Tibial artery (tissue), 4 donors: ENCODE measurements around the gene NPDC1.

Experiments used
- DNase-seq, 2 donors: peaks; one replicate each; pipeline ENCODE4 v3.0.0-alpha.2; 2019
- H3K27ac ChIP-seq, 2 donors: fragments of 200-600 bp; sonication (generic) in 1 of 2; 1 replicate in 1 of 2; 2 replicates in 1 of 2; pipeline ENCODE4 v1.5.1; 2018 to 2019; ENCODE audit warnings: mild to moderate bottlenecking in 1 of 2
- H3K27me3 ChIP-seq, 2 donors: fragments of 200-600 bp; sonication (generic) in 1 of 2; one replicate each; pipeline versions ENCODE4 v1.5.1 to v1.6.0; 2016 to 2019
- H3K36me3 ChIP-seq, 3 donors: fragments of 200-600 bp; sonication (generic) in 2 of 3; one replicate each; pipeline ENCODE4 v1.5.1; 2016 to 2019; ENCODE audit warnings: mild to moderate bottlenecking in 2 of 3
- H3K4me1 ChIP-seq, 4 donors: fragments of 200-600 bp; sonication (generic) in 2 of 4; 1 replicate in 3 of 4; 2 replicates in 1 of 4; pipeline ENCODE4 v1.5.1; 2016 to 2019
- H3K4me3 ChIP-seq, 2 donors: fragments of 200-600 bp; sonication (generic) in 1 of 2; 1 replicate in 1 of 2; 2 replicates in 1 of 2; pipeline ENCODE4 v1.5.1; 2018 to 2019; ENCODE audit warnings: mild to moderate bottlenecking in 2 of 2
- H3K9me3 ChIP-seq, 3 donors: fragments of 200-600 bp; sonication (generic) in 1 of 3; one replicate each; pipeline ENCODE4 v1.5.1; 2016 to 2019
- intact Hi-C: fragments of 100-400 bp; cut with DNase I; formaldehyde crosslinking; loops from one replicate; pipeline ENCODE4 v1.15.0; 2023; ENCODE audit warnings: low total_unique reads
- TF ChIP-seq, protein P1 (sequence below), 2 experiments: fragments of 200-600 bp in 1 of 2; fragments of 450-650 bp in 1 of 2; IDR thresholded peaks; one replicate each; pipeline ENCODE4 v1.5.1; 2017 to 2019; ENCODE audit warnings: antibody characterized with exemption in 2 of 2, mild to moderate bottlenecking in 1 of 2, moderate library complexity in 1 of 2

NPDC1 gene

DNA sequence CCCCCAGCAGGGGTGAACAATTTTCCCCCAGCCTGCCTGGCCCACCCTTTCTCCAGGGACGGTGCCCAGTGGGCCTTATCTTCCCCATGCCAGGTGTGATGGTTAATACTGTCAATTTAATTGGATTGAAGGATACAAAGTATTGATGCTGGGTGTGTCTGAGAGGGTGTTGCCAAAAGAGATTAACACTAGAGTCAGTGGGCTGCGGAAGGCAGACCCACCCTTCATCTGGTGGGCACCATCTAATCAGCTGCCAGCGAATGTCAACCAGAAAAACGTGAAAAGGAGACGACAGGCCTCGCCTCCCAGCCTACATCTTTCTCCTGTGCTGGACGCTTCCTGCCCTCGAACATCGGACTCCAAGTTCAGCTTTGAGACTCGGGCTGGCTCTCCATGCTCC is 8.5 kb downstream of the NPDC1 start:
- H3K27ac ChIP-seq, result no peak overlapping the region
- TF ChIP-seq, protein P1, sequence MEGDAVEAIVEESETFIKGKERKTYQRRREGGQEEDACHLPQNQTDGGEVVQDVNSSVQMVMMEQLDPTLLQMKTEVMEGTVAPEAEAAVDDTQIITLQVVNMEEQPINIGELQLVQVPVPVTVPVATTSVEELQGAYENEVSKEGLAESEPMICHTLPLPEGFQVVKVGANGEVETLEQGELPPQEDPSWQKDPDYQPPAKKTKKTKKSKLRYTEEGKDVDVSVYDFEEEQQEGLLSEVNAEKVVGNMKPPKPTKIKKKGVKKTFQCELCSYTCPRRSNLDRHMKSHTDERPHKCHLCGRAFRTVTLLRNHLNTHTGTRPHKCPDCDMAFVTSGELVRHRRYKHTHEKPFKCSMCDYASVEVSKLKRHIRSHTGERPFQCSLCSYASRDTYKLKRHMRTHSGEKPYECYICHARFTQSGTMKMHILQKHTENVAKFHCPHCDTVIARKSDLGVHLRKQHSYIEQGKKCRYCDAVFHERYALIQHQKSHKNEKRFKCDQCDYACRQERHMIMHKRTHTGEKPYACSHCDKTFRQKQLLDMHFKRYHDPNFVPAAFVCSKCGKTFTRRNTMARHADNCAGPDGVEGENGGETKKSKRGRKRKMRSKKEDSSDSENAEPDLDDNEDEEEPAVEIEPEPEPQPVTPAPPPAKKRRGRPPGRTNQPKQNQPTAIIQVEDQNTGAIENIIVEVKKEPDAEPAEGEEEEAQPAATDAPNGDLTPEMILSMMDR (IDR thresholded peaks at IDR 0.05), result no peak
- no peak overlapping the region for H3K4me3 ChIP-seq
- intact Hi-C loops, result loop anchor here (2.0 kb wide), 1 partner anchor 251 kb away; no protein-coding TSS in a partner anchor
- no peak for DNase-seq
- H3K4me1 ChIP-seq, result peaks cover 0 to 15% (median 7%) of the 10 kb centered on the region in 4 donors
- peaks cover 5 to 41% (median 22%) of the 10 kb centered on the region in 3 donors for H3K36me3 ChIP-seq
- H3K27me3 ChIP-seq, result peaks cover 0 to 18% of the 10 kb centered on the region in 2 donors
- H3K9me3 ChIP-seq, result no peaks in the 10 kb centered on the region

DNA sequence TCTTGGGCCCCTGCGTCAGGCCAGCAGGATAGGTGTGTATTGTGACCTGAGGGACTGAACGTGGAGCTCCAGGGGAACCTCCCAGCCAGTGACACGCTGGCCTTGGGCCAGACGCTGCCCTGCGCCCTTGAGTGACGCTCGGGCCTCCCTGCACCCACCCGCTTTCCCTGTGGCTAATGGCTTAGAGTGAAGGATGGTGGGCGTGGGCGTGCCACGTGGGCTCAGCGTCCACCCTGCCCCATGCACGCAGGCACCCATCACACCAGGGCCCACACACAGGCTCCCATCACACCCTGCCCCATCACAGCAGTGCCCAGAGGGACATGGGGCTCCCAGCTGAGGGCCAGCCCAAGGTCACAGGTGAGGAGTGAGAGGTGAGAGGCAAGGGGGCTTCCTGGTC is 8.9 kb downstream of the NPDC1 start:
- TF ChIP-seq, protein P1 (IDR thresholded peaks at IDR 0.05), result no peak
- intact Hi-C loops, result loop anchor here (2.0 kb wide), 1 partner anchor 250 kb away; no protein-coding TSS in a partner anchor
- DNase-seq, result no peak
- Histone ChIP-seq H3K9me3 (no peaks in the 10 kb centered on the region), H3K36me3 (peaks cover 5 to 41% (median 20%) of the 10 kb centered on the region in 3 donors), H3K27me3 (peaks cover 0 to 18% of the 10 kb centered on the region in 2 donors), H3K4me1 (peaks cover 0 to 15% (median 7%) of the 10 kb centered on the region in 4 donors), H3K27ac (no peak overlapping the region), H3K4me3 (no peak overlapping the region)

DNA sequence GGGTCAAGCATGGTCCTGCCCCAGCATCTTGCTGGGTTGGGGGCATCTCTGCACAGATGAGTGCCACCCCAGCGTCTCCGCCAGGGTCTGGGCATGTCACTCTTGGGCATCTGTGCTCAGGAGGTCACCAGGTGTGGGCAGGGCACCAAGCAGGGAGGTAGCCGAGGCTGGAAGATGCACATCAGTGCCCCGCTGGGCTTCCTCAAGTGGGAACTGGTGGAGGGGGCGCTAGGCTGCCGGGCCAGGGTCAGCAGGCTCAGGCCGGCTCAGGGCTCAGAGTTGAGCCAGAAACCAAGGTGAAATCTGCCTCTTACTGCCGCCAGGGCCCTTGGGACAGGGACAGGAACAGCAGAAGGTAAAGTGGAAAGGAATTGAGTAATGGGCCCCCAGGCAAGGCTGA is 10.0 kb downstream of the NPDC1 start:
- Histone ChIP-seq H3K4me3 (no peak overlapping the region), H3K36me3 (peaks cover 5 to 39% (median 18%) of the 10 kb centered on the region in 3 donors), H3K27me3 (peaks cover 0 to 18% of the 10 kb centered on the region in 2 donors), H3K27ac (no peak overlapping the region), H3K9me3 (no peaks in the 10 kb centered on the region), H3K4me1 (peaks cover 0 to 15% (median 7%) of the 10 kb centered on the region in 4 donors)
- intact Hi-C loops, result loop anchor here (2.0 kb wide), 1 partner anchor 249 kb away; no protein-coding TSS in a partner anchor
- TF ChIP-seq, protein P1 (IDR thresholded peaks at IDR 0.05), result no peak
- no peak for DNase-seq

DNA sequence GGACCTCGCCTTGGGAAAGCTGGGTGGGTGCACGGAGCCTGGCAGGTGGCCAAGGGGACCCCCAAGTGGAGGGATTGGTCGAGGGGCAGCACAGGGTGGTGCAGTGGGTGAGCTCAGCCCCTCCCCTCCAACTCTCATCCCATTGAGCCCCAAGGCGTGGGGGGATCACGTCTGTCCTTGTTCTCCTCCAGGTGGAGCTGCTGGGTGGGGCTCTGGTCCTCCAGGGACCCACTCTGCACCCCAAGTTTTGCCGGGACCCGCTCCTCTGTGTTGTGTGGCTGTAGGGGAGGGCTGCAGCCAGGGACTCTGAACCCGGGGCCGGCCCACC is 10.5 kb downstream of the NPDC1 start:
- Histone ChIP-seq H3K4me1 (peaks cover 0 to 15% (median 7%) of the 10 kb centered on the region in 4 donors), H3K27me3 (peaks cover 0 to 18% of the 10 kb centered on the region in 2 donors), H3K36me3 (peaks cover 5 to 34% (median 14%) of the 10 kb centered on the region in 3 donors), H3K4me3 (no peak overlapping the region), H3K27ac (no peak overlapping the region), H3K9me3 (no peaks in the 10 kb centered on the region)
- DNase-seq, result no peak
- intact Hi-C loops, result no loop called here
- TF ChIP-seq, protein P1 (IDR thresholded peaks at IDR 0.05), result peak in 1 of 2 experiments; percentile 9

DNA sequence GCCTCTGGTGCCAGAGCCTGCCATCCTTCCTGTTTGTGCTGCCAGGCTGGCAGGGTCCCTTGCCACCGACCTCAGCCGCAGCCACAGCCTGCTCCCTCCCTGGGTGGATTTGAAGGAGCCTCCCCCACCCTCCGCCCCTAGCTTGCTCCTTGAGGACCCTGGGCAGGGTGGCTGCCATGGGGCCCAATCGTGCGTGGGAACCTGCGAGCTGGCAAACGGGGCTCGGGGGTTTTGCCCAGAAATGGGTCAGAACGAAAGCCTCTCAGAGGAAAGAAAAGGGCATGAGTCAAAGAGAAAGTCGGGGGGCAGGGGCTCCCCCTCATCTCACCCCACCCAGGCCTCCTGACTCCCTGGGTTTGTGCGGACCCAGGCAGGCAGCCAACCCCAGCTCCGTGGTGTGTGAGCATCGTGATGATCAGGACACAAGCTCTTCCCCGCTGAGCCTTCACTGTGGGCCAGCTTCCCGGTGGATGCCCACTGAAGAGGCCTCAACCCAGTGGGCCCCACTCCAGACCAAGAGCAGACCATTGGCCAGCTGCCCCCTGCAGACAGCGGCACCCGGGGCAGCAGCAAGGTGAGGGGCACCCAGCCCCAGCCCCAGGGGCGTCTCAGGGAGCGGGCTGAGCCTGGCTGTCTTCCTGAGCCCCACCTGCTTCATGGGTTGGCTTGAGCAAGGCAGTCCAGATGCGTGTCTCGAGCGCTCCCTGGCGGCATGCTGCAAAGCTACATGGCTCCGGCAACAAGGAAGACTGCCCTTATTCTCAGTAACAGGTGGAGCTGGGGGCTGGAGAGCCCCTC is 11.1 kb downstream of the NPDC1 start:
- no peak overlapping the region for H3K27ac ChIP-seq
- TF ChIP-seq, protein P1 (IDR thresholded peaks at IDR 0.05), result peak; percentile 87 to 92

More for the DNA sequence above, 11.1 kb downstream of the NPDC1 start:
- peaks cover 5 to 28% (median 9%) of the 10 kb centered on the region in 3 donors for H3K36me3 ChIP-seq
- H3K4me1 ChIP-seq, result peaks cover 0 to 15% (median 7%) of the 10 kb centered on the region in 4 donors
- intact Hi-C loops, result no loop called here
- peaks cover 0 to 18% of the 10 kb centered on the region in 2 donors for H3K27me3 ChIP-seq
- no peaks in the 10 kb centered on the region for H3K9me3 ChIP-seq
- DNase-seq, result peak; percentile 68 to 82
- H3K4me3 ChIP-seq, result no peak overlapping the region
